Kasumi-1 (cell line): ENCODE measurements around the gene KCNJ6.
"Not testable (repeated sequence)": the region's sequence is repeated elsewhere in the genome, so short reads cannot be mapped to it uniquely, and the experiment has no call there.

Experiments used
- DNase-seq, 2 experiments: peaks; one replicate each; lab custom pipeline; 2025; lab: John Stamatoyannopoulos, UW

The KCNJ6 gene

DNA sequence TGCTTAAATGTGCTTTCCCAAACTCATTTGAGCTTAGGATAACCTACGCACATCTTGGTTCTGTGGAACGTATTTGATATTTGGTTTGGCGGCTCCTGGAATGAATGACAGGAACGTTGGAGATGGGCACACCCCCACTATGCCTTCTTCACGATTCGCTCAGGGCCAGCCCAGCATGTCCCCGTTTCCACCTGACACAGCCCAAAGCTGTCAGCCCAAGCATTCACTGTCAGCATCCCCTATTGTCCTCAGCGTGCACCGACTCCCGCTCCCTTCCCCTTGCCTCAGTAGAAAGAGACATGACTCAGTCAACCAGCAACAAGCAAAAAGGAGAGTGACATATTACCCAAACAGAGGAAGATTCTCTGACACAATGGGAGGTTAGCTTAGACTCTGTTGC, 181.4 kb downstream of the KCNJ6 start:
- no peak for DNase-seq

GRCh38 chr21:37732927-37733326, 183.3 kb downstream of the KCNJ6 start:
- peak in 1 of 2 experiments; percentile 2 for DNase-seq

DNA sequence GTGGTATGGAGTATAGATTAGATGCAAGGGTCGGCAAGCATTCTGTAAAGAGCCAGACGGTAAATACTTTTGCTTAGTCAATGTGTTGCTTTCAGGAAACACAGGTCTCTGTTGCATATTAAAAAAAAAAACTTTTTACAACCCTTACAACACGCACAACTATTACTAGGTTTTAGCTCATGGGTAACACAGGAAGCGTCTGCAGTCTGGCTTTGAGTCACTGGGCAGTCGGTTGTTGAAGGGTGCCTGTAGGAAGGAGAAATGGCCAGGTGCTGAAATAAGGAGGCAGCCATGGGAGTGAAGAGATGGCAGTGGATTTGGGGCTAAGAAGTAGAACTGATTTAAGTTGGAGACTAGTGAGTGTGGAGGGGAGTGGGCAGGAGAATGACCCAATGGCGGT, 192.1 kb downstream of the KCNJ6 start:
- DNase-seq, result no peak

GRCh38 chr21:37717534-37717933, 198.7 kb downstream of the KCNJ6 start:
- DNase-seq, result no peak

DNA sequence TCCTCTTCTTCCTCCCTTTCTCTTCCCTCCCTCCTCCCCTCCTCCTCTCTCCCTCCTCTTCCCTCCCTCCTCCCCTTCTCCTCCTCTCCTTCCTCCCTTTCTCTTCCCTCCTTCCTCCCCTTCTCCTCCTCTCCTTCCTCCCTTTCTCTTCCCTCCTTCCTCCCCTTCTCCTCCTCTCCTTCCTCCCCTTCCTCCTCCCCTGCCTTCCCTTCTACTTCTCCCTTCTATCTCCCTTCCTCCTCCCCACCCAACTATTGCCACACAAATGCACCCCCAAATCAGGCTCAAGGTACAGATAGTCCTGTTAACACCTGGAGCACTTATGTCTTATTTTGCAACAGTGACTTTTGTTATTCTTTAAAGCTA, 203.7 kb downstream of the KCNJ6 start:
- not testable (repeated sequence) for DNase-seq

- peak; percentile 72 to 85 for DNase-seq
Measured at GRCh38 chr21:37711836-37712568, 204.3 kb downstream of the KCNJ6 start.

DNA sequence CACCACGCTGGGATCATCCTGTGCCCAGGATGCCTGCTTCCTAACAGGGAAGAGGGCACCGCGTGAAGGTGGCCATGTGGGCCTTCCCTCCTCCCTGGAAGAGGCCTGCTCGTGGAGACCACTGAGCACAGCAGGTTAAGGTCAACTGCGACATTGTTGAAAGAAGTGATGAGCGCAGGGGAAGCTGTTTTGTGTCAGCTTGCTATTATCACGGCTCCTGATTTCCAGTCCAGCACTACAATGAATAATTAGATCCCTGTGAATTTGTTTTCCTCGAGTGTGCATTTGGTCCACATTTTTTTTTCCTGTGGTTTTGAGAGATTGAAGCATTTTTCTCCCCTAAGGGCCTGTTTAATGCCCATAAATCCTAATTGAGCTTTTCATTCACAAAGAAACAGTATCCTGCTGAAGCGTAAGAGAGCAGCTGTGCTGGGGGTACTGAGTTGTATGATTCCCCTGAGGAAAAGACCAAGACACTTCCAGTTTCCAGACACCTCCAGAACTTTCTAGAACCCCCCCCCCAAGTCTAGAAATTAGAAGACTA, 204.9 kb downstream of the KCNJ6 start:
- no peak for DNase-seq

- DNase-seq, result no peak
Measured at GRCh38 chr21:37710546-37711285, 205.5 kb downstream of the KCNJ6 start.

DNA sequence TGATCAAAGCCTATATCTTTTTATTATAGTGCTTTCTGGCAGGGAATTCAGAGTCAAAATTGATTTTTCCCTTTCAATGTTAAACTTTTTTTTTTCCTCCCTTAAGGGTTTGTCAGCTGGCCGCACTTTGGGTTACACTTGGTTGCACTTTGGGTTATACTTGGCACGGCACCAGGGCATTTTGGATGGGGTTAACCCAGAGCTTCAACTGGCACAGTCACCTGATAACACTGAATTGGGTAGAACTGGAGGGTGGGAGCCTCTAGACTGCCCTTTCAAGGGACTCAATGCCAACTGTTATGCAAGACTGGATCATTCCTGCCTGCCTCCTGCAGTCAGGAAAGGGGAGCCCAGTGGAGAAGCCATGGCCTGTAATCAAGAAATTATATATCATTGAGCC, 211.5 kb downstream of the KCNJ6 start:
- no peak for DNase-seq

DNA sequence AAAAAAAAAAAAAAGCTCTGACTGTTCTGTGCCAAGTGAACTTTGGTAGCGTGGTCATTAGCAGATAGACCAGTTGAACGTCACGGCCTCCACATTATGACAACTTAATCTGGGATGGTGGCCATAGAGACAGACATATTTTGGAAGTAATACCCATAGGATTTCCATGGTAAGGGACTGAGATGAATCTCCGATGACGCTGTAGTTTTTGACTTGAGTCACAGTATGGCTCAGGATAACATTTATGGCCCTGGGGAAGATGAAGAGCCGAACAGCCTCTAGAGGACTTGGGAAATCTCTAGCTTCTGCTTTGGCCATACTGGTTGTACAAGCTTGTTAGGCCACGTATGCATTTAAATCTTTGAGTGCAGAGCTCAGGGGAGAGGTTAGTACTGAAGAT, 214.0 kb downstream of the KCNJ6 start:
- DNase-seq, result no peak

DNA sequence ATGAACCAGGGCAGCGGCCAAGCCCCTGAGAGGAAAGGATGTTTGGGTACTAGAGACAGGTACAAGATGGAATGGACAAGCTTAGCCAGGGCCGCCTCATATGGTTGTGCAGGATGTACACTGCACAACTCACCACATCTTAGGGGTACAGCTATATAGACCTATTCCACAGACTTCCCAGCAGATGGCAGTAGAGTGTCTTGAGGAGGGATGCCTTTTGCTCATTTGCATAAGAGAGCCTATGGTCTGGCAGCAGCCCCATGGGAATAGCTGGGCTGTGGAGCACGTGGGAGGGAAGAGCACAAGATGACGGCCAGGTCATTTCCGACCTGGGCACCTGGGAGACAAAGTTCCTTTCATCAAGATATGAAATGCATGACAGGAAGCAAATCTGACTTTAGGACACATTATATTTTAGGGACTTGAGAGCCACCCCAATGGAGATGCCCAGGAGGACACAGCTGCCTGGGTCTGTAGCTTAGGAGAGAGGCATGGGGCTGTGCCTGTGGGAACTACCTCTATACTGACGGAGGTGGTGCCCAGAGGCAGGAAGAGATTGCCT, 215.5 kb downstream of the KCNJ6 start:
- DNase-seq, result peak; percentile 86

DNA sequence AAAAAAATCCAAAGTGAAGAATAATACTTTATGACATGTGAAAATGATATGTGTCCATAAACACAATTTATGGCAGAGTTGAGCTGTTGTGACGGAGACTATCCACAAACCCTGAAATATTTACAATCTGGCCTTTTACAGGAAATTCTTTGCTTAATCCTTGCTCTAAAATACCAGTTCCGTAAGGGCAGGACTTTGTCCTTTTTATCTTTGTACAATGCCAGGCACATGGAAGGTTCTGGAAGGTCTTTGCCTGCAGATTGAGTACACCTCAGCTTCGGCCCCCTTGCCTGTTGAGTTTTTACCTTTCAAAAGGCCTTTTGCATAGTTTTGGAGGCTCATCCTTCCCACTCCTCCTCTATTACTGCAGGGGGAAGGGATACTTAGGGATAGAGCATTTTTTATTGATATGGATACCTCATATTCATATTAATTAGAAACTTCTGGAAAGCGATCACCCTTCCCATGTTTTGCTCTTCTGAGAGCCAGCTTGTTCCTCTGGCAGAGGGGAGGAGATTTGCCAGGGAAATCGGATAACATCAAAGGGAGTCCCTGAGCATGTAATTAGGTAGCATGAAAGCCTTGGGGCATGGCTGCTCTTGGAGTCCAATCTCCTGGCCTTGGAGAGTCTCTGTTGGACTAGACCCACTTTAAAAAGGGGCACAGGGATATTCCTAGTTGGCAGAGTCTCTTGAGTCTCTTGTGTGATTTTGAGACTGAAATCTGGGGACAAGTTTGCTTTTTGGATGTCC, 217.1 kb downstream of the KCNJ6 start:
- no peak for DNase-seq

DNA sequence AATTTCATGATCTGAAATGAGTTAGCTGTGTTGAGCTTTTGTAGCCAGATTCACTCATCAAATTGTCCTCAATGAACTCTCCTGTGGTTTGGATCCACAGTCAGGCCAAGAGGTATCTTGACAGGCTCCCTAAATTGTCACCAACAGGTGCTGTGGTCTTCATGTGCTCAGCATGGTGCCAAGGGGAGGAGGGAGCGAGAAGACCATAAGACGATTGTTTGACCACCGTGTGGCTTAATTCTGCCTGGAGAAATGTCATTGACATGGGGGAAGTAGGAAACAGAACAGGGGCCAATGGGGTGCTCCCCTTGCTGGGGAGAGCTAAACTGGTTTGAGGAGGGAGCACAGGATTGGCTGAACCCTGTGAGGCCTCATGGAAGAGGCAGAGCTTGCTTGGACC, 219.3 kb downstream of the KCNJ6 start:
- no peak for DNase-seq

GRCh38 chr21:37695111-37695510, 221.1 kb downstream of the KCNJ6 start:
- DNase-seq, result no peak

- DNase-seq, result no peak
Measured at GRCh38 chr21:37688952-37689659, 227.2 kb downstream of the KCNJ6 start.

GRCh38 chr21:37686991-37687810, 229.1 kb downstream of the KCNJ6 start:
- no peak for DNase-seq

GRCh38 chr21:37684547-37684946, 231.7 kb downstream of the KCNJ6 start:
- DNase-seq, result no peak

- no peak for DNase-seq
Measured at GRCh38 chr21:37684115-37684493, 232.2 kb downstream of the KCNJ6 start.

DNA sequence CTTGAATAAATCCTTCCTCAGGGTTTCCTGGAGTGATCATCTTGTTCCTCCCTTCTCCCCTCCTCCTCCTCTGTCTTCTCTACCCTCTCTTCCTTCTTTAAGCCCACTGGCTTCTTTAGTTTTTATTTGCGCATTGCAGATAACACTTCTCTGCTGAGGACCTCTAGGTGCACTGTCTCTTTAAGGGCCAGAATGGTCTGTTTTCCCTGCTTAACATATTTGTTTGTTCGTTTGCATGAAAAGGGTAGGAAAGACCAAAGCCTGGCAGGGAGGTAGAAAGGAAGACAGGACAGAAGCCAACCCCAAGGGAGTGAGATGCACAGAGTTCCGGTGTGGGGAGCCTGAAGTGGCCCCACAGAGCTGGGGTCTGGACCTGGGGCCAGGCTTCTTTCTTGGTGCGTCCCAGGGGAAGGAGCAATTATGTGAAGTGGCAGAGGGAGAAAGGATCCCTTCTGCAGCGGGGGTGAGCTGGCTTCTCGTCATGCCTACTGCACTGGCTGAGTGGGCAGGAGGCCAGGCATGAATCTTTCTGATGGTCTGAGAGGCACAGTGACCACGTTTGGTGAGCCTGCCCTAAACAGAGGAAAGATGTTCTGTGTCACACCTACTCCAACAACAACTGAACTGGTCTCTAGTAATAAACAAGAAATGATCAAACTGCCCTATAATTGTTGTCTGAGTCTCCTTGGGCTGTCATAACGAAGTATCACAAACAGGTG, 232.7 kb downstream of the KCNJ6 start:
- DNase-seq, result no peak

DNA sequence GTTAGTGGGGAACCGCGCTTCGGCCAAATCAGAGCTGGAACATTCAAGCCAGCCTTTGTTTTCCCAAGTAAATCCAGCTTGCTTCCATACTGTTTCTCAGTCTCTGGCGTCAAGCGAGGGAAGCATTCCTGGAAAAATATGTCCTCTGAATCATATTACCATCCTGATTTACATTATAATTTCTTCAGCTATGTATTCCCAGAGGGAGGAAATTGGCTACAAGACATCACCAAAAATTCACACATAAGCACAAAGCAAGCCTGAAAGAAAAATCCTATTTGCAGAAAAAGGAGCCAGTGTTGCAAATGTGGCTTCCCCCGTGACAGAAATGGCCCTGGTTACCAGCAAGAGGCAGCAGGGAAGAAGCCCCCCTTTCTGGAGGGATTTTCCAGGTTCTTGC, 233.3 kb downstream of the KCNJ6 start:
- no peak for DNase-seq
